Measurements from ENCODE around the gene PCDHGA1. TPM values are rescaled to one million over a fixed set of nuclear protein-coding genes. Genes with fewer than 3 reads are reported as not detected.
A peak's percentile ranks its signal among the peaks of the same experiment; 100 is the strongest.

Gene PCDHGA1
- total RNA-seq, 1 experiment from 2014 or later = 0.04 TPM

DNA sequence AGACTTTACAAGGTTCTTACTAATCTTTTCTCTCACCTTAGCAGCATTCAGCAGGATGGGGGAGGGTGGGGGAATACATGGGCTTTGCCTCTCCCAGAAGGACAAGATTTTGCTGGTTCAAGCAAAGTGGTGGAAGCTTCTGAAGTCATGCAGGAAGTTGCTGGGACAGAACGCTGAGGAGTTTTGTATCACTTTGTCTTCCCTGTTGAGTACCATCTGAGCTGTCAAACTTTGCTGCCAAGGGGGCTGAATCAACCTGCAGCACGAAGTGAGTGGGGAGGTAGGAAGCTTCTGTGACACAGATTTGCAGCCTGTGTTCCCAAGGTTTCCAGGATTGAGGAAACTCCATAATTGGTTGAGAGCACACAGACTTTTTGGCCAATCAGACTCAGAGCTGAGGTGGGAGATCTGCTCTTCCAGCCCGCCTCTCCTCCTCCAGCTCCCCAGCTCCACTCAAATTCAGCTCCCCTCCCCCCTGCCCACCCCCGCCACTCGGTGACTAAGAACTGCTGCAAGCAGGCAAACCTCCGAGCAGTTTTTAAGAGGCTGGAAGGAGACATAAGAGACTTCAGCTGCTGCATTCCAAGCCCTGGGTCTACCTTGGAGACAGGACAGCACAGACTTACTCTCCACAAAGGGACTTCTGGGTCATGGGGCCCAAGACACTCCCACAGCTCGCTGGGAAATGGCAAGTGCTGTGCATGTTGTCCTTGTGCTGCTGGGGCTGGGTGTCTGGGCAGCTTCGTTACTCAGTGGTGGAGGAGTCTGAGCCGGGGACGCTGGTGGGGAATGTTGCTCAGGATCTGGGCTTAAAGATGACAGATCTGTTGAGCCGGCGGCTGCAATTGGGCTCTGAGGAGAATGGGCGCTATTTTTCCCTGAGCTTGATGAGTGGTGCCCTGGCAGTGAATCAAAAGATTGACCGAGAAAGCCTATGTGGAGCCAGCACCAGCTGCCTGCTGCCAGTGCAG, 158.6 kb downstream of the PCDHGA1 start, which contains the start of gene PCDHGC5:
Gene PCDHGC5 (plus strand): TSS at position 491 of the 971 bp plus-strand sequence. CDS start 160 bp downstream, at position 651.
- no peak within 1 kb of the TSS for H2AFZ ChIP-seq (ENCODE audit: low read length)
- TF ChIP-seq EZH2phosphoT487 (IDR thresholded peaks at IDR 0.05; ENCODE audit: borderline replicate concordance, low read length) (no peak), EZH2 (IDR thresholded peaks at IDR 0.05; ENCODE audit: low read length, unreplicated experiment) (no peak), CTCF (conservative IDR thresholded peaks at IDR 0.05; ENCODE audit: low read depth, low read length) (no peak)
- no peaks in the 10 kb centered on the region for H3K9me2 ChIP-seq (replicated peaks; ENCODE audit: low read length)
- no peak within 1 kb of the TSS for H3K9ac ChIP-seq (ENCODE audit: low read length)
- no peaks in the 10 kb centered on the region for H3K27me3 ChIP-seq (ENCODE audit: low read length)
- ATAC-seq (peak; percentile 84), DNase-seq (peak; percentile 71)
- H4K20me1 ChIP-seq (ENCODE audit: low read length) = no peaks in the 10 kb centered on the region
- H3K9me3 ChIP-seq (ENCODE audit: low read length) = no peaks in the 10 kb centered on the region
- H3K4me2 ChIP-seq (ENCODE audit: low read length) = peak within 1 kb of the TSS; percentile 78
- ChIA-PET POLR2A (ENCODE audit: unreplicated experiment) (no interaction called here), CTCF (no interaction called here)
- peak within 1 kb of the TSS; percentile 66 for H3K27ac ChIP-seq (ENCODE audit: low read length)
- no peaks in the 10 kb centered on the region for H3F3A ChIP-seq (ENCODE audit: low read length, unreplicated experiment)
- intact Hi-C loops (cut with micrococcal nuclease) = loop anchor here (2.0 kb wide), 1 partner anchor 32 kb away; no protein-coding TSS in a partner anchor
- BruUV-seq (replicated peaks) = no TSS peak
- peaks cover 15% of the 10 kb centered on the region; the same call in 1 of the 2 replicates for H3K4me1 ChIP-seq (ENCODE audit: insufficient read depth, low read length)
- H3K4me3 ChIP-seq (ENCODE audit: low read length) = peak within 1 kb of the TSS; percentile 42; the same call in 1 of the 2 replicates
- no peaks in the 10 kb centered on the region for H3K79me2 ChIP-seq (ENCODE audit: low read length)
- no peaks in the 10 kb centered on the region for H3K36me3 ChIP-seq (ENCODE audit: low read depth, low read length)

- Histone ChIP-seq H3K9me2 (replicated peaks; ENCODE audit: low read length) (no peaks in the 10 kb centered on the region), H4K20me1 (ENCODE audit: low read length) (no peaks in the 10 kb centered on the region), H3K27me3 (ENCODE audit: low read length) (no peaks in the 10 kb centered on the region), H3K27ac (ENCODE audit: low read length) (no peak overlapping the region), H3K36me3 (ENCODE audit: low read depth, low read length) (no peaks in the 10 kb centered on the region), H3F3A (ENCODE audit: low read length, unreplicated experiment) (no peaks in the 10 kb centered on the region), H3K79me2 (ENCODE audit: low read length) (no peaks in the 10 kb centered on the region), H3K4me3 (ENCODE audit: low read length) (no peak overlapping the region), H3K4me1 (ENCODE audit: insufficient read depth, low read length) (peaks cover 15% of the 10 kb centered on the region; the same call in 1 of the 2 replicates), H3K9me3 (ENCODE audit: low read length) (no peaks in the 10 kb centered on the region), H3K9ac (ENCODE audit: low read length) (no peak overlapping the region), H3K4me2 (ENCODE audit: low read length) (peak overlapping the region; percentile 78; the same call in 1 of the 2 replicates), H2AFZ (ENCODE audit: low read length) (no peak overlapping the region)
- TF ChIP-seq EZH2 (IDR thresholded peaks at IDR 0.05; ENCODE audit: low read length, unreplicated experiment) = no peak
- no peak for TF ChIP-seq CTCF (conservative IDR thresholded peaks at IDR 0.05; ENCODE audit: low read depth, low read length)
- TF ChIP-seq EZH2phosphoT487 (IDR thresholded peaks at IDR 0.05; ENCODE audit: borderline replicate concordance, low read length) = no peak
- DNase-seq (no peak), ATAC-seq (no peak)
- POLR2A ChIA-PET (ENCODE audit: unreplicated experiment) = no interaction called here
- BruUV-seq (replicated peaks) = no TSS peak
- intact Hi-C loops (cut with micrococcal nuclease) = loop anchor here (2.0 kb wide), 1 partner anchor 31 kb away; no protein-coding TSS in a partner anchor
- CTCF ChIA-PET = no interaction called here
Measured at GRCh38 chr5:141489841-141490240, 159.5 kb downstream of the PCDHGA1 start.
